Activated CD4-positive, alpha-beta T cell treated with anti-CD3 and anti-CD28 coated beads, Interleukin-2, amount 50 U/mL, for 24 hours (primary cell): Measurements from ENCODE around the gene VEGFB.

Source experiments
- DNase-seq, 2 donors: peaks; one replicate each; pipeline ENCODE4 v3.0.0-alpha.2; 2020; ENCODE audit warnings: low read depth in 1 of 2, low spot score in 1 of 2

VEGFB gene

DNA sequence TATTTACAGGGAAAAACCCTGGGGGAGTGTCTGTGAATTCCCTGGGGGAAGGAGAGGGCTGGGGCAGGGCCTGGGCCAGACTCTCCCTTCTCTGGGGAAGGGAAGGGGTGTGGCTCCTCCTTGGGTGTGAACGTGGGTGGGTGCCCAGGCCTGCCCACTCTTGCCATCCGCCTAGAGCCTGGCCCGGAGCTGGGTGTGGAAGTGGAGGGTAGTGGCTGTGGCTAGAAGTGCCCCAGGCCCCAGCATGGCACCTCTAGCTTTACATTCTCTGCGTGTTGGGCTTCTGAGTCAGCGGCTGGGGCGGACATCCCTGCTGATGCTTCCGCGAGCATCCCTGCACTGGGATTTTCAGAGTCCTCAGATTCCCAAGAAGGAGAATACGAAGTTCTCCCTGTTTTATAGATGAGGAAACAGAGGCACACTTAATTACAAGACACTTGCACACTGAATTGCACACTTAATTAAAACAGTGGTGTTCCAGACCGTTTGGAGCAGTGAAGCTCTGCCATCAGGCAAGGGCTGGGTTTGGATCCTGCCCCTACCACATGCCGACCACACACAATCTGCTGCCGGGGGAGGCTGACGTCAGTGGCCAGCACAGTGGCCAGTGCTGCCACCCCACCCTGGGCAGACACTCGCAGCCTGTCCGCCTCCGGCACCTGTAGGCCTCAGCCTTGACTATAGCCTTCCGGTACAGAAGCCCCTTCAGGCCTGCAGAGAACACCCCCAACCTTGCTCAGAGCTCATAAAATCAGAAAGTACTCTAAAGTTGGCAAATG lies 42.5 kb downstream of the VEGFB start:
- no peak for DNase-seq

DNA sequence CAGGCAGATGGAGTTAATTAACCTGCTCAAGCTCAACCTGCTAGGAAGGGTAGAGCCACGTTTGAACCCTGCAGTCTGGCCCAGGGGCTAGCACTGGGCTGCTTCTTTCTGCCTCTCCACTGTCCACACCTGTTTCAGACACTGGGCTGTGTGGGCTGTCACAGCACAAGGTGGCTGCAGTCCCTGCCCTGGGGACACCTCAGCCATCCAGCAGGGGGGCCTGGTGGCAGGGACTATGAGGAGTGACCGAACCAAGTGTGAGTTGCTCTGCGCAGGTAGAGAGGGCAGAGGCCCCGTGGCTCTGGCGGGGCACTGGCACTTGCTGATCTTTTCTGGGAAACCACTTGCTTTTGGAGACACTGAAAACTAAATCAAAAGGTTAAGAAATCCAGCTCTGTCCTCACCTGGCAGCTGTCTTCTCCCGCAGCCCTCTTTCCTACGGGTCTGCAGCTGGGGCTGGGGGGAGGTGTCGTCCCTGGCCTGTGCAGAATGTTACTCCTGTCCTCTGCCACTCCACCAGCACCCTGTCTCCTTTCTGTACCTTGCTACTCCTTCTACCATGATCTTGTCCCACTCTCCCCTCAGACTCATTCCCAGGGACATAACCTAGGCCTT lies 44.3 kb downstream of the VEGFB start:
- no peak for DNase-seq

DNA sequence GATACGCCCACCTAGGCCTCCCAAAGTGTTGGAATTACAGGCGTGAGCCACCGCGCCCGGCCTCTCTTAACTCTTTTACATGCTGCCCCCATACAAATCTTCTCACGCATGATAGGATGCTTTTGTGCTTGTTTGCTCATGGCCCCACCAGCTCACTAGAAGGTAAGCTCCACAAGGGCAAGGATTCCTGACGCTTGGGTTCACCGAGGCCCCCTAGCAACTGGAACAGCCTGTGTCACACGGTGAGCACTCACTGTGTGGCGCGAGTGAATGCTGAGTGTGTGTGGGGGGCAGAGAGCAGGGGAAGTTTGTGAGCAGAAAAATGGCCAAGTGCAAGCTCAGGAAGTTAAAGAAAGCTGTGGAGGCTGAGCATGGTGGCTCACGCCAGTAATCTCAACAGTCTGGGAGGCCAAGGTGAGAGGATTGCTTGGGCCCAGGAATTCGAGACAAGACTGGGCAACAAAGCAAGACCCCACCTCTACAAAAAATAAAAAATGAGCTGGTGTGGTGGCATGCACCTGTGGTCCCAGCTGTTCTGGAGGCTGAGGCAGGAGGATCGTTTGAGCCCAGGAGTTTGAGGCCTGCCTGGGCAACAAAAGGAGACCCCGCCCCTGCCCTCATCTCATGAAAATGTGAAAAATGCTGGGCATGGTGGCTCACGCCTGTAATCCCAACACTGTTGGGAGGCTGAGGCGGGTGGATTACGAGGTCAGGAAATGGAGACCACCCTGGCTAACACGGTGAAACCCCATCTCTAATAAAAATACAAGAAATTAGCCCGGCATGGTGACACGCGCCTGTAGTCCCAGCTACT lies 47.8 kb downstream of the VEGFB start:
- DNase-seq = no peak

DNA sequence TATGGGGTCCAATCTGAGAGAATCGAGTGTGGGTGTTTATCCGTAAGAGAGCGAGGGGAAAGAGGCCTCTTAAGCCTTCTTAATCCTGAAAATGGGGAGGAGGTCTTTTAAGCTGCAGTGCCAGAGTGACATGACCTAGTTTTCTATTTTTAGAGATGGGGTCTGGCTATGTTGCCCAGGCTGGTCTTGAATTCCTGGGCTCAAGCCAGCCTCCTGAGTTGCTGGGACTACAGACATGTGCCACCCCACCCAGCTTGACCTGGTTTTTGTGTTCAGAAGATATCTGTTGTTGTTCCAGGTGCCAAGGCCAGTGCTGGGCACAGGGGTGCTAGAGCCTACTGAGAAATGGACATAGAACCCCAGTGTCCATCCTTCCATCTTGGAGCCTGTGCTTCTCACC lies 48.7 kb downstream of the VEGFB start:
- DNase-seq = no peak

DNA sequence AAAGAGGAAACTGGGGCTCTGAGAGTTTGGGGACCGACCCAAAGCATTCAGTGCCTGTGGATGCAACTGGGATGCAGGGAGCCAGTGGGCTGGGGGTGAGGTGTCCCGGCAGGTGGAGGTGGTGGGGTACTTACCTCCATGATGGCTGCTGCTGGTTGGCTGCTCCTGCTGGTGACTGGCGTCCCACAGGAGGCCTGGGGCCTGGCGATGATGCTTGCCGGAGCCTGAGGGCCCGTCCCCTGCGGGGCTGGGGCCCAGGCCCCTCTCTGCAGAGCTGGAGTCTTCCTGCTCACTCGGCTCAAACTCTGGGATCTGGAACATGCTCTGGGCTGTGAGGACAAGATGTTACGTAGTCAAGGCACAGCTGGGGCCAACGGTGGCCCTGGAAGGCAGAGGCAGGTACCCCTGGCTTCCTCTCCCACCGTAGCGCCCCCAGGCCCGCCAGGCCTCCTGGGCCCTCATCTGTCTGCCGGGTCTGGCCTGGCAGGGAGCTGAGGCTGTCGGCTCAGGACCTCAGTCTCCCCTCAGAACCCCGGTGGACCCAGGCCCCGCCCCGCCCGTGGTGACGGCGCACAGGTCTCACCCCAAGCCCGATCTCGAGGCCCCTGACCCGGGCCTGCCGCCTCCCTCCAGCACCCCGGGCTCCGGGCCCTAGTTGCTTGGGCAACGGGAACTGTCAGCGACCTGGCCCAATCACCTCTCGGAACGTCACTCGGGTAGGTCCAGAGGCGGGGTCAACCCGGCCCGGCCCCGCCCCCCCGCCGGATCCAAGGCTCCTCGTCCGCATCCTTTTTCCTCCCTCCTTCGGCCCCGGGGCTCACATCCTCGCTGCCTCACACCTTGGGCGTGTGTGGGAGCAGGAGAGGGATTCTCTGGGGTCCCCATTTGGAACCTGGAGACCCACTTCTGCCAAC lies 49.9 kb downstream of the VEGFB start, which contains the start of gene BAD:
Gene BAD, minus strand, starts transcription at position 618 of the 914 bp plus-strand sequence. Its CDS starts 297 bp downstream, at position 321.
- DNase-seq = peak; percentile 81 to 90

DNA sequence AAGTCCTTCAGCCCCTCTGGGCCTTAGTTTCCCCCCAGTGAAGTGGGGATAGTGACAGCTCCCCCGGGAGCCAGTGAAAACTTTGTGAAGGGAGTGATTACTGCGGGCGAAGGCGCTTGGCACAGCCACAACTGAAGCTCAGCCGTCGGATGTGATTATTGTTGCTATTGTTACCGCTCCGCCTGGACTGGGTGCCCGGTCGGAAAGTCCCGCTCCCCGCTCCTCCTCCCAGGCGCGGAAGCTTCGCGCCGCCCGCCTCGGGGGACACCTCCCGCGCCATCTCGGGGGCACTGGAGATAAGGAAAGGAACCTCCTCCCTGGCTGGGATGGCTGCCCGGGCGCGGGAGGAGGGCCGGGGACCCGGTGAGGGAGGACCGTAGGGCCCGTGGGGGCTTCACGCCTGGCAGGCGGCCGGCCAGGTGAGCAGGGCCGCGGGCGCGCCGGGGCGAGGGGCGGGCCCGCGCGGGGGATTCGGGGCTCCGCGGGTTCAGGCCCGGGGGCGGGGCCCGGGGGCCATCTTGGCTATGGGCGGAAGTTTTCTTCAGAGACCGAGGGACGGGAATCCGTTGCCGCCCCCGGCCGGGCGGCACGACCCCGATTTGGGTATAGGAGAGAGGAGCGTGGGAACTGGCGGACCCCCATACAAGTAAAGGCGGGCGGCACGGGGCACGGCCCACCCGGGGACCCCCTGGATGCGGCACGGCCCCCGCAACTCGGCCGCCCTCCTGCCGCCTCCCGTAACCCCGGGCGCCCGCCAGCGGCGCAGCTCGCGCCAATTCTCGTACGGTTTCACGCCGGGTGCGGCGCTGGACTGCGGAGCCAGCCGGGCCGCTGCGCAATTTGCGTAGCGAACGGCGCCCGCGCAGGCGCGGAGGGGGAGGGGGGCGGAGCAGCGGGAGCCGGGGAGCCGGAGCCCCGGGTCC lies 50.8 kb downstream of the VEGFB start, which contains the start of gene GPR137:
Gene GPR137, plus strand, starts transcription at position 887 of the 923 bp plus-strand sequence. CDS start 677 bp downstream, outside the sequence.
- DNase-seq = peak; percentile 80 to 97

DNA sequence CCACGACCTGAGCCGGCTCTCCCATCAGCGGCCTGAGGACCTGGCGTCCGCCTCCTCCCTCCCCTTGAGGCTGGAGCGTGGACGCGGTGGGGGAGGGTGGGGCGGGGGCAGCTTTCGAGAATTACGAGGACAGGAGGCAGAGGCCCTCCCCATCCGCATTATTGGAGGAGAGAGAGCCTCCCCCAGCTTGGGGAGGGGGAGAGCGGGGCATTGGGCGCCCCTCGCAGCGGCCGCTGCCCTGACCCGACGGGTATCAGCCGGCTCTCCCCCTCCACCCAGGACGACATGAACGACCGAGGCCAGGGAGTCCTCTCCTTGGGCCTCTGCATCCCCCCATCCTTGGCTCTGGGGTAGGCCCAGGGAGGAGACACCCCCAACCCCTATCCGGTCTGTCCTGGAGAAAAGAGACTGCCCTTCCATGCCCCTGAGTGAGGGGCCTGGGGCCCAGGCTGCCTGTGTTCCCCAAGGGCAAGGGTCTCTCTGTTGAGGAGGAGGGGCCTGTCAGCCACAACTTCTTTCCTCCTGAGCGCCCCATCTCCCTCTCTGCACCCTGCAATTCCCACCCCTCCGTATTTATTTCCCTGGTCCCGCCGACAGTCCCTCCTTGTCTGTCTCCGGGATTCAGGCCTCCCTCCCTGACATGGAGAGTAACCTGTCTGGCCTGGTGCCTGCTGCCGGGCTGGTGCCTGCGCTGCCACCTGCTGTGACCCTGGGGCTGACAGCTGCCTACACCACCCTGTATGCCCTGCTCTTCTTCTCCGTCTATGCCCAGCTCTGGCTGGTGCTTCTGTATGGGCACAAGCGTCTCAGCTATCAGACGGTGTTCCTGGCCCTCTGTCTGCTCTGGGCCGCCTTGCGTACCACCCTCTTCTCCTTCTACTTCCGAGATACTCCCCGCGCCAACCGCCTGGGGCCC lies 51.8 kb downstream of the VEGFB start:
- DNase-seq = no peak

DNA sequence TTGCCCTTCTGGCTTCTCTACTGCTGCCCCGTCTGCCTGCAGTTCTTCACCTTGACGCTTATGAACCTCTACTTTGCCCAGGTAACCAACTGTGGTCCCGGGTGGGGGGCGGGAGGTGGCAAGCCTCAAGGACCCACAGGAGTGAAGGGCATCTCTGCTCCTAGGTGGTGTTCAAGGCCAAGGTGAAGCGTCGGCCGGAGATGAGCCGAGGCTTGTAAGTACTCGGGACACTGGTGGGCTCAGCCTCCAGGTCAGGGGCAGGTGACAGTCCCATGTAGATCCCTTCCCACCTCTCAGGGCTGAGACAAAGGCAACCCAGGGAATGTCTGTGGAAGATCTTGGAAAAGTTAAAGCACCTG lies 52.4 kb downstream of the VEGFB start:
- DNase-seq = no peak

DNA sequence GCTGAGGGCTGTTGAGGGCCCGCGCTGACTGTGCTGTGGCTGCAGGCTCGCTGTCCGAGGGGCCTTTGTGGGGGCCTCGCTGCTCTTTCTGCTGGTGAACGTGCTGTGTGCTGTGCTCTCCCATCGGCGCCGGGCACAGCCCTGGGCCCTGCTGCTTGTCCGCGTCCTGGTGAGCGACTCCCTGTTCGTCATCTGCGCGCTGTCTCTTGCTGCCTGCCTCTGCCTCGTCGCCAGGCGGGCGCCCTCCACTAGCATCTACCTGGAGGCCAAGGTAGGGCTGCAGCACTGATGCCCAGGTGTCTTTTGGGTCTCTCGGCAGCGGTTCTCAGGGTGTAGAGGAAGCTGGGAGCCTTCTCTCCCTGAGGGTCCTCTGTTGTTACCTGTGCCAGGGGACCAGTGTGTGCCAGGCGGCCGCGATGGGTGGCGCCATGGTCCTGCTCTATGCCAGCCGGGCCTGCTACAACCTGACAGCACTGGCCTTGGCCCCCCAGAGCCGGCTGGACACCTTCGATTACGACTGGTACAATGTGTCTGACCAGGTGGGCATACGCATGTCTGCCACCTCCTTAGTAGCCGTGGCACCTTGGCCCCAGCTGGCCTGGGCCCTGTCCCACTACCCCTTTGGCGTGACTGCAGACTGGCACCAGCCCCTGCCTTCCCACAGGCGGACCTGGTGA lies 53.4 kb downstream of the VEGFB start:
- no peak for DNase-seq

DNA sequence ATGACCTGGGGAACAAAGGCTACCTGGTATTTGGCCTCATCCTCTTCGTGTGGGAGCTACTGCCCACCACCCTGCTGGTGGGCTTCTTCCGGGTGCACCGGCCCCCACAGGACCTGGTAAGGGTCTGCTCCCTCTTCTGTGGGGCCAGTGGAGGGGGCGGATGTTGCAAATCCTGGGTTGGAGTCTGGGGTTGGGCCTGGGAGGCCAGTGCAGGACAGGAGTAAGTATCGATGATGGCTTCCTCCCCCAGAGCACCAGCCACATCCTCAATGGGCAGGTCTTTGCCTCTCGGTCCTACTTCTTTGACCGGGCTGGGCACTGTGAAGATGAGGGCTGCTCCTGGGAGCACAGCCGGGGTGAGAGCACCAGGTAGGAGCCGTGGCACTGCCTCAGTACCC lies 54.0 kb downstream of the VEGFB start:
- DNase-seq = no peak
